ENCODE results near the gene ABCC6.

DNA sequence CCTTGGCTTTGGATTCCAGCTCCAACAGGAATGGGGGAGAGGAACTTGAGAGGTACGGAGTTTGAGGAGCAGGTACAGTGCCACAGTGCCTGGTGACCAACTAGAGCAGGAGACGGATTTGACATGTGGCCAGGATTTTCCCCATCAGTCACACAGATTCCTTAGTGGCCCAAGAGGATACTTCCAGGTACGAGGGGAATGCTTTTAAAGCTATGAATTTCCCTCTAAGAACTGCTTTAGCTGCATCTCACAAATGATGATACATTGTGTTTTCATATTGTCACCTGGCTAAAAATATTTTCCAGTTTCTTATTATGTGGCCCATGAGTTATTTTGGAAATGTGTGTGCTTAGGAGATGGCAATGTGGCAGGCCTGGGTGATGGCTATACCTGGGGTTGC lies 98.3 kb downstream of the ABCC6 start:
- TF ChIP-seq, protein P1, sequence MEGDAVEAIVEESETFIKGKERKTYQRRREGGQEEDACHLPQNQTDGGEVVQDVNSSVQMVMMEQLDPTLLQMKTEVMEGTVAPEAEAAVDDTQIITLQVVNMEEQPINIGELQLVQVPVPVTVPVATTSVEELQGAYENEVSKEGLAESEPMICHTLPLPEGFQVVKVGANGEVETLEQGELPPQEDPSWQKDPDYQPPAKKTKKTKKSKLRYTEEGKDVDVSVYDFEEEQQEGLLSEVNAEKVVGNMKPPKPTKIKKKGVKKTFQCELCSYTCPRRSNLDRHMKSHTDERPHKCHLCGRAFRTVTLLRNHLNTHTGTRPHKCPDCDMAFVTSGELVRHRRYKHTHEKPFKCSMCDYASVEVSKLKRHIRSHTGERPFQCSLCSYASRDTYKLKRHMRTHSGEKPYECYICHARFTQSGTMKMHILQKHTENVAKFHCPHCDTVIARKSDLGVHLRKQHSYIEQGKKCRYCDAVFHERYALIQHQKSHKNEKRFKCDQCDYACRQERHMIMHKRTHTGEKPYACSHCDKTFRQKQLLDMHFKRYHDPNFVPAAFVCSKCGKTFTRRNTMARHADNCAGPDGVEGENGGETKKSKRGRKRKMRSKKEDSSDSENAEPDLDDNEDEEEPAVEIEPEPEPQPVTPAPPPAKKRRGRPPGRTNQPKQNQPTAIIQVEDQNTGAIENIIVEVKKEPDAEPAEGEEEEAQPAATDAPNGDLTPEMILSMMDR (IDR thresholded peaks at IDR 0.05) = no peak
- no peak for TF ChIP-seq POLR2A (IDR thresholded peaks at IDR 0.05)
